ENCODE results near the gene CEP89. TPM values are rescaled to one million over a fixed set of nuclear protein-coding genes. Genes with fewer than 3 reads are reported as not detected.

Gene CEP89
- total and polyA plus RNA-seq, 2 of the 4 experiments (the other 2 are of a cell fraction): 7.2 to 17.4 TPM

DNA sequence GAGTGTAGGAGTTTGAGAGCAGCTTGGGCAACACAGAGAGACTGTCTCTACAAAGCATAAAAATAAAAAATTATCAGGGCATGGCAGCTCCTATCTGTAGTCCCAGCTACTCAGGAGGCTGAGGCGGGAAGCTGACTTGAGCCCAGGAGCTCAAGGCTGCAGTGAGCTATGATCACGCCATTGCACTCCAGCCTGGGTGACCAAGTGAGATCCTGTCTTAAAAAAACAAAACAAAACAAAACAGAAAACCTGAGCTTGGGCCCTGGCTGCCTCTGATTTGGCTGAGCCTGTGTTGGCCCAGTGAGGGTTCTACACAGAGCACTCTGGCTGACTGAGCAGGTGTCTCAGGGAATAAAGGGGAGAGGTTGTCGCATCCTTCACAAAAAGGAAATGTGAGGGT is 110.2 kb downstream of the CEP89 start:
- Histone ChIP-seq H2BK120ac (ENCODE audit: low read depth, low read length) (no peak overlapping the region), H3K4me1 (ENCODE audit: control insufficient read depth, insufficient read depth, low read length) (no peaks in the 10 kb centered on the region), H2AK9ac (replicated peaks; ENCODE audit: low read depth, low read length, poor library complexity) (no peak overlapping the region), H3K4me3 (ENCODE audit: insufficient read depth, low read depth, low read length) (no peak overlapping the region), H3K27me3 (ENCODE audit: control insufficient read depth, insufficient read depth, low read length) (no peaks in the 10 kb centered on the region), H3K18ac (ENCODE audit: low read depth, low read length) (no peak overlapping the region), H3K14ac (replicated peaks; ENCODE audit: low read depth, low read length) (no peak overlapping the region), H3K27ac (ENCODE audit: insufficient read depth, low read length) (no peak overlapping the region), H2AK5ac (ENCODE audit: low read depth, low read length) (no peak overlapping the region), H3K23ac (ENCODE audit: low read depth, low read length) (no peak overlapping the region), H2BK20ac (ENCODE audit: low read depth, low read length) (no peak overlapping the region), H4K91ac (ENCODE audit: insufficient read depth, low read depth, low read length) (no peak overlapping the region), H2BK5ac (ENCODE audit: low read depth, low read length, poor library complexity, severe bottlenecking) (no peak overlapping the region), H3K56ac (ENCODE audit: extremely low read depth, insufficient read depth, low read length) (no peak overlapping the region), H3K9me1 (ENCODE audit: insufficient read depth, low read length) (no peaks in the 10 kb centered on the region), H3K79me1 (ENCODE audit: low read depth in 1 of 2, low read length in 2 of 2) (no peaks in the 10 kb centered on the region), H3K36me3 (ENCODE audit: control insufficient read depth, insufficient read depth, low read length) (no peaks in the 10 kb centered on the region), H3K9ac (ENCODE audit: low read depth, low read length) (no peak overlapping the region), H4K5ac (ENCODE audit: low read depth, low read length) (no peak overlapping the region), H4K8ac (ENCODE audit: low read depth in 2 of 2, low read length in 2 of 2) (no peak overlapping the region), H2BK15ac (ENCODE audit: low read depth, low read length) (no peak overlapping the region), H3K4me2 (ENCODE audit: low read depth, low read length) (no peak overlapping the region), H3K9me3 (ENCODE audit: control insufficient read depth, insufficient read depth, low read length) (no peaks in the 10 kb centered on the region), H3K4ac (ENCODE audit: low read depth, low read length) (no peak overlapping the region), H4K20me1 (ENCODE audit: insufficient read depth, low read length) (no peaks in the 10 kb centered on the region), H2AFZ (replicated peaks; ENCODE audit: low read length, poor library complexity) (no peak overlapping the region)
- CTCF ChIA-PET: no interaction called here
- no TSS peak for BruUV-seq (replicated peaks)
- in situ Hi-C loops (cut with MboI; ENCODE audit: low sequenced_read_pairs) (no loop called here), dilution Hi-C loops (cut with HindIII; ENCODE audit: low sequenced_read_pairs, unreplicated experiment) (no loop called here), intact Hi-C loops (cut with micrococcal nuclease) (no loop called here)
- DNase-seq (no peak), ATAC-seq (ENCODE audit: low read depth) (no peak)
- POLR2A ChIA-PET (ENCODE audit: unreplicated experiment): no interaction called here
- no CpG with 5 or more reads among the region's 3 CpGs for WGBS, 2 experiments (ENCODE audit: extremely low coverage in 2 of 2, insufficient read length in 1 of 2)
- TF ChIP-seq MAFK (IDR thresholded peaks at IDR 0.05; ENCODE audit: low read depth, low read length) (no peak), SMC3 (IDR thresholded peaks at IDR 0.05; ENCODE audit: low read depth, low read length) (no peak), MXI1 (IDR thresholded peaks at IDR 0.05; ENCODE audit: borderline replicate concordance, low read depth, low read length) (no peak), MAZ (IDR thresholded peaks at IDR 0.05; ENCODE audit: borderline replicate concordance, low read depth, low read length) (no peak), POLR2A (IDR thresholded peaks at IDR 0.05; ENCODE audit: low read depth, low read length) (no peak), RAD21 (IDR thresholded peaks at IDR 0.05; ENCODE audit: low read length) (no peak), FOS (IDR thresholded peaks at IDR 0.05; ENCODE audit: low read depth, low read length) (no peak), BHLHE40 (IDR thresholded peaks at IDR 0.05; ENCODE audit: low read depth, low read length) (no peak)
- TF ChIP-seq, protein P1, sequence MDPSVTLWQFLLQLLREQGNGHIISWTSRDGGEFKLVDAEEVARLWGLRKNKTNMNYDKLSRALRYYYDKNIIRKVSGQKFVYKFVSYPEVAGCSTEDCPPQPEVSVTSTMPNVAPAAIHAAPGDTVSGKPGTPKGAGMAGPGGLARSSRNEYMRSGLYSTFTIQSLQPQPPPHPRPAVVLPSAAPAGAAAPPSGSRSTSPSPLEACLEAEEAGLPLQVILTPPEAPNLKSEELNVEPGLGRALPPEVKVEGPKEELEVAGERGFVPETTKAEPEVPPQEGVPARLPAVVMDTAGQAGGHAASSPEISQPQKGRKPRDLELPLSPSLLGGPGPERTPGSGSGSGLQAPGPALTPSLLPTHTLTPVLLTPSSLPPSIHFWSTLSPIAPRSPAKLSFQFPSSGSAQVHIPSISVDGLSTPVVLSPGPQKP (IDR thresholded peaks at IDR 0.05; ENCODE audit: borderline replicate concordance, low read depth, low read length): no peak
- TF ChIP-seq, protein P2, sequence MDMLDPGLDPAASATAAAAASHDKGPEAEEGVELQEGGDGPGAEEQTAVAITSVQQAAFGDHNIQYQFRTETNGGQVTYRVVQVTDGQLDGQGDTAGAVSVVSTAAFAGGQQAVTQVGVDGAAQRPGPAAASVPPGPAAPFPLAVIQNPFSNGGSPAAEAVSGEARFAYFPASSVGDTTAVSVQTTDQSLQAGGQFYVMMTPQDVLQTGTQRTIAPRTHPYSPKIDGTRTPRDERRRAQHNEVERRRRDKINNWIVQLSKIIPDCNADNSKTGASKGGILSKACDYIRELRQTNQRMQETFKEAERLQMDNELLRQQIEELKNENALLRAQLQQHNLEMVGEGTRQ (IDR thresholded peaks at IDR 0.05; ENCODE audit: low read depth, low read length): no peak

All from IMR-90 (cell line).